Measurements from ENCODE around the gene RASGEF1C. TPM values are rescaled to one million over a fixed set of nuclear protein-coding genes. Genes with fewer than 3 reads are reported as not detected.

RASGEF1C gene
- total and polyA plus RNA-seq, 9 donors: 2.3 to 5.3 (median 3.5) TPM

- H3K27me3 ChIP-seq (ENCODE audit: control insufficient read depth, insufficient read depth, low read length): no peaks in the 10 kb centered on the region
- no peak overlapping the region for H3K4me3 ChIP-seq (ENCODE audit: low read length)
- H3K27ac ChIP-seq (ENCODE audit: low read length): no peak overlapping the region
- peaks cover 31% of the 10 kb centered on the region for H3K36me3 ChIP-seq (ENCODE audit: control insufficient read depth, insufficient read depth, low read length)
- DNase-seq: no peak
- H3K4me1 ChIP-seq (ENCODE audit: control insufficient read depth, insufficient read depth, low read length): no peaks in the 10 kb centered on the region
- 83% methylated on average over 5 of the region's 11 CpGs for WGBS (ENCODE audit: insufficient coverage)
- H3K9me3 ChIP-seq (replicated peaks; ENCODE audit: control insufficient read depth, low read depth, low read length): no peaks in the 10 kb centered on the region
Observed at GRCh38 chr5:180233729-180234128, 24.7 kb upstream of the RASGEF1C start.

GRCh38 chr5:180230017-180230416 lies 21.0 kb upstream of the RASGEF1C start:
- no peaks in the 10 kb centered on the region for H3K27me3 ChIP-seq (ENCODE audit: control insufficient read depth, insufficient read depth, low read length)
- 84% methylated on average over 7 of the region's 7 CpGs for WGBS (ENCODE audit: insufficient coverage)
- H3K4me1 ChIP-seq (ENCODE audit: control insufficient read depth, insufficient read depth, low read length): no peaks in the 10 kb centered on the region
- H3K36me3 ChIP-seq (ENCODE audit: control insufficient read depth, insufficient read depth, low read length): peaks cover 15% of the 10 kb centered on the region
- no peak overlapping the region for H3K4me3 ChIP-seq (ENCODE audit: low read length)
- no peak overlapping the region for H3K27ac ChIP-seq (ENCODE audit: low read length)
- peaks cover 2% of the 10 kb centered on the region for H3K9me3 ChIP-seq (replicated peaks; ENCODE audit: control insufficient read depth, low read depth, low read length)
- DNase-seq: no peak

- peaks cover 24% of the 10 kb centered on the region for H3K9me3 ChIP-seq (replicated peaks; ENCODE audit: control insufficient read depth, low read depth, low read length)
Observed at GRCh38 chr5:180222056-180222455, 13.0 kb upstream of the RASGEF1C start.

GRCh38 chr5:180217797-180218196 lies 8.8 kb upstream of the RASGEF1C start:
- Histone ChIP-seq H3K9me3 (replicated peaks; ENCODE audit: control insufficient read depth, low read depth, low read length) (peaks cover 20% of the 10 kb centered on the region), H3K4me3 (ENCODE audit: low read length) (no peak overlapping the region), H3K27me3 (ENCODE audit: control insufficient read depth, insufficient read depth, low read length) (peaks cover 4% of the 10 kb centered on the region), H3K36me3 (ENCODE audit: control insufficient read depth, insufficient read depth, low read length) (no peaks in the 10 kb centered on the region), H3K27ac (ENCODE audit: low read length) (no peak overlapping the region), H3K4me1 (ENCODE audit: control insufficient read depth, insufficient read depth, low read length) (no peaks in the 10 kb centered on the region)
- no CpG with 5 or more reads among the region's 5 CpGs for WGBS (ENCODE audit: insufficient coverage)
- DNase-seq: no peak

More at GRCh38 chr5:180222056-180222455, 13.0 kb upstream of the RASGEF1C start:
- DNase-seq: no peak
- Histone ChIP-seq H3K4me1 (ENCODE audit: control insufficient read depth, insufficient read depth, low read length) (no peaks in the 10 kb centered on the region), H3K27ac (ENCODE audit: low read length) (no peak overlapping the region), H3K36me3 (ENCODE audit: control insufficient read depth, insufficient read depth, low read length) (no peaks in the 10 kb centered on the region), H3K27me3 (ENCODE audit: control insufficient read depth, insufficient read depth, low read length) (no peaks in the 10 kb centered on the region), H3K4me3 (ENCODE audit: low read length) (no peak overlapping the region)
- 89% methylated on average over 10 of the region's 11 CpGs for WGBS (ENCODE audit: insufficient coverage)

DNA sequence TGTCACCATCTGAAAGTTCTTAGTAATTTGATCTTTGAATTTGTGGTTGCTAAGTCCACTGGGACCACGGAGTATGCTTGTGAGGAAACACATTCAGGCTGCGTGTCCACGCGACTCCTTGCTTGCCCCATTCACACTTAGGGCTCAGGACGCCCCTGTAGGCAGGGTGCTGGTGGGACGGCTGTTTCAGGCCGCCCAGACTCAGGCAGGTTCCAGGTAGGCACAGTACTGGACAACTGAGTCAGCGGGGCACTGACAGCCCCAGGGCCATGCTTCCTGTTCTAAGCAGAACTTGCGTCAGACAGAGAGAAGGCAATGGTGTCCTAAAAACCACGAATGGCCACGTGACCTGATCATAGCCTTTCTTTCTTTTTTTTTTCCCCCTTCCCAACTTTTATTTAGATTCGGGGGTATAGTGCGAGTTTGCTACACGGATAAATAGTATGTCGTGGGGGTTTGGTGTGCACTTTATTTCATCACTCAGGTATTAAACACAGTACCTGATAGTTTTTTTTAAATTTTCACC lies 7.7 kb upstream of the RASGEF1C start:
- H3K9me3 ChIP-seq (replicated peaks; ENCODE audit: control insufficient read depth, low read depth, low read length): peaks cover 19% of the 10 kb centered on the region

GRCh38 chr5:180215783-180216630 lies 7.0 kb upstream of the RASGEF1C start:
- Histone ChIP-seq H3K4me1 (ENCODE audit: control insufficient read depth, insufficient read depth, low read length) (no peaks in the 10 kb centered on the region), H3K27ac (ENCODE audit: low read length) (no peak overlapping the region), H3K27me3 (ENCODE audit: control insufficient read depth, insufficient read depth, low read length) (peaks cover 7% of the 10 kb centered on the region), H3K9me3 (replicated peaks; ENCODE audit: control insufficient read depth, low read depth, low read length) (peaks cover 16% of the 10 kb centered on the region), H3K36me3 (ENCODE audit: control insufficient read depth, insufficient read depth, low read length) (no peaks in the 10 kb centered on the region), H3K4me3 (ENCODE audit: low read length) (no peak overlapping the region)
- 86% methylated on average over 28 of the region's 34 CpGs for WGBS (ENCODE audit: insufficient coverage)
- DNase-seq: no peak

More for the DNA sequence above, 7.7 kb upstream of the RASGEF1C start:
- Histone ChIP-seq H3K4me3 (ENCODE audit: low read length) (no peak overlapping the region), H3K4me1 (ENCODE audit: control insufficient read depth, insufficient read depth, low read length) (no peaks in the 10 kb centered on the region), H3K27ac (ENCODE audit: low read length) (no peak overlapping the region), H3K36me3 (ENCODE audit: control insufficient read depth, insufficient read depth, low read length) (no peaks in the 10 kb centered on the region), H3K27me3 (ENCODE audit: control insufficient read depth, insufficient read depth, low read length) (peaks cover 7% of the 10 kb centered on the region)
- 82% methylated on average over 9 of the region's 15 CpGs for WGBS (ENCODE audit: insufficient coverage)
- DNase-seq: no peak

DNA sequence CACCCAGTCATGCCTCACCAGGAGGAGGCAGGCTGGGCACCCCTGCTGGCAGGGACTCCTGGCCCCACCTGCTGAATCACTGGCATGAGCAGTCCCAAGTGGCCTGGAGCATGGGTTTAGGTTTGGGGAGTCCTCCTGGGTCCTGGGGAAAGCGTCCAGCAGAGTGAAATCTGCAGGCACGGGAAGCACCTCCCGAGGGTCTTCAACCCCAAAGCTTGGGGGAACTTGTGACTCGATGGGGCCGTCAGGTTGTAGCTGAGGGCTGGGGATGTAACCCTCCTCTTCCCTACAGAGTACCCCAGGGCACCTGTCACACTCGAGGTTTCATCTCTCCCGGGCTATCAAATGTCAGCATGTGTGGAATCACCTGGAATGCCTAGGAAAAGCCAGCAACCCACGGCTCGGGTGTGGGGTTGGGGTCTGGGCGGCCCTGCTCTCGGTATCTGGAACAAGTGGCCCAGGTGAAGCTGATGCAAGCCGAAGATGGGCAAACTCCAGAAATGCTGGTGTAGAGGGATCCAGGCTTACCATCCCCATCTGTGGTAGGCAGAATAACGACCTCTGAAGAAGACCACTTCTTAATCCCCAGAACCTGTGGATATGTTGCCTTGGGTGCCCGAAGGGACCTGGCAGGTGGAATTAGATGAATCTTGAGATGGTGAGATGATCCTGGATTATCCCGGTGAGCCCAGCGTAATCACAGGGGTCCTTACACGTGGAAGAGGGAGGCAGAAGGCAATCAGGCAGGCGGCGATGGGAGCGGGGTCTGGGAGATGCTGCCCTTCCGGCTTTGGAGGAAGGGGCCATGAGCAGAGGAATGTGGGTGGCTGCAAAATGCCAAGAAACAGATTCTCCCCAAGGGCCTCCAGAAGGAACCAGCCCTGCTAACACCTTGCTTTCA lies 6.1 kb upstream of the RASGEF1C start:
- H3K9me3 ChIP-seq (replicated peaks; ENCODE audit: control insufficient read depth, low read depth, low read length): peaks cover 12% of the 10 kb centered on the region

GRCh38 chr5:180213657-180214207 lies 4.7 kb upstream of the RASGEF1C start:
- Histone ChIP-seq H3K27me3 (ENCODE audit: control insufficient read depth, insufficient read depth, low read length) (peaks cover 7% of the 10 kb centered on the region), H3K4me1 (ENCODE audit: control insufficient read depth, insufficient read depth, low read length) (peaks cover 3% of the 10 kb centered on the region), H3K27ac (ENCODE audit: low read length) (no peak overlapping the region), H3K4me3 (ENCODE audit: low read length) (no peak overlapping the region), H3K36me3 (ENCODE audit: control insufficient read depth, insufficient read depth, low read length) (no peaks in the 10 kb centered on the region), H3K9me3 (replicated peaks; ENCODE audit: control insufficient read depth, low read depth, low read length) (peaks cover 3% of the 10 kb centered on the region)
- no peak for DNase-seq
- 86% methylated on average over 5 of the region's 5 CpGs for WGBS (ENCODE audit: insufficient coverage)

More for the DNA sequence above, 6.1 kb upstream of the RASGEF1C start:
- DNase-seq: no peak
- H3K4me3 ChIP-seq (ENCODE audit: low read length): no peak overlapping the region
- WGBS (ENCODE audit: insufficient coverage): 85% methylated on average over 15 of the region's 21 CpGs
- H3K27ac ChIP-seq (ENCODE audit: low read length): no peak overlapping the region
- no peaks in the 10 kb centered on the region for H3K36me3 ChIP-seq (ENCODE audit: control insufficient read depth, insufficient read depth, low read length)
- no peaks in the 10 kb centered on the region for H3K4me1 ChIP-seq (ENCODE audit: control insufficient read depth, insufficient read depth, low read length)
- peaks cover 7% of the 10 kb centered on the region for H3K27me3 ChIP-seq (ENCODE audit: control insufficient read depth, insufficient read depth, low read length)

DNA sequence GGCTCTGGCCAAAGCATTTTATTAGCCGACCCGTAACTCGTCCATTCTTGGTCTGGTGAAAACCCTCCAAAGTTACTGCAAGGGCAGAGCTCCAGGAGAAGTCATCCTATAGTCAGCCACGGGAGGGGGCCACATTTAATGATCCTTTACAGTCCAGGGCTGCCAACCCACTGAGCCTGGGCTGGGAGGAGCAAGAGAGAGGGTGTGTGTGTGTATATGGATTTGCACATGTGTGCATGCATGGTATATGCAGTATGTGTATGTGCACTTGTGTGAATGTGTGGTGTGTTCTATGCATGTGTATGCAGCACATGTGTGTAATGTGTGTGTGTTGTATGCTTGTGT lies 4.2 kb upstream of the RASGEF1C start:
- Histone ChIP-seq H3K9me3 (replicated peaks; ENCODE audit: control insufficient read depth, low read depth, low read length) (peaks cover 3% of the 10 kb centered on the region), H3K27me3 (ENCODE audit: control insufficient read depth, insufficient read depth, low read length) (peaks cover 11% of the 10 kb centered on the region)
- 10% methylated on average over 3 of the region's 4 CpGs for WGBS (ENCODE audit: insufficient coverage)

More for the DNA sequence above, 4.2 kb upstream of the RASGEF1C start:
- no peak overlapping the region for H3K27ac ChIP-seq (ENCODE audit: low read length)
- peaks cover 6% of the 10 kb centered on the region for H3K4me1 ChIP-seq (ENCODE audit: control insufficient read depth, insufficient read depth, low read length)
- DNase-seq: no peak
- H3K4me3 ChIP-seq (ENCODE audit: low read length): no peak overlapping the region
- no peaks in the 10 kb centered on the region for H3K36me3 ChIP-seq (ENCODE audit: control insufficient read depth, insufficient read depth, low read length)
